ENCODE results near the gene FMNL2.
A peak's percentile ranks its signal among the peaks of the same experiment; 100 is the strongest.

FMNL2 gene

GRCh38 chr2:152529420-152530115 is 194.6 kb downstream of the FMNL2 start:
- no peak for DNase-seq (ENCODE audit: low read depth)

DNA sequence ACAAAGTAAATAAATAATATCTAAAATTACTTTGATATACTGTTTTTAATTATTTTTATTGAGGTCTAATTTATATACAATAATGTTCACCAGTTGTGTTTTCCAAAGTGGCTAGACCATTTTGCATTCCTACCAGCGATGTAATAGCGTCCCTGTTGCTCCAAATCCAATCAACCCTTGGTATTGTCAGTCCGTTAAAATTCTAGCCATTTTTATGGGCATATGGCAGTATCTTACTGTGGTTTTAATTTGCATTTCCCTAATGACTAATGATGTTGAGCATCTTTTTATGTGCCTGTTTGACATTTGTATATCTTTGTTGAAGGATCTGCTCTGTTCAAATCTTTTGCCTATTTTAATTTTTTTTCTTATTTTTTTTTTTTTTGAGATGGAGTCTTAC is 197.3 kb downstream of the FMNL2 start:
- DNase-seq (ENCODE audit: low read depth): peak; percentile 86

DNA sequence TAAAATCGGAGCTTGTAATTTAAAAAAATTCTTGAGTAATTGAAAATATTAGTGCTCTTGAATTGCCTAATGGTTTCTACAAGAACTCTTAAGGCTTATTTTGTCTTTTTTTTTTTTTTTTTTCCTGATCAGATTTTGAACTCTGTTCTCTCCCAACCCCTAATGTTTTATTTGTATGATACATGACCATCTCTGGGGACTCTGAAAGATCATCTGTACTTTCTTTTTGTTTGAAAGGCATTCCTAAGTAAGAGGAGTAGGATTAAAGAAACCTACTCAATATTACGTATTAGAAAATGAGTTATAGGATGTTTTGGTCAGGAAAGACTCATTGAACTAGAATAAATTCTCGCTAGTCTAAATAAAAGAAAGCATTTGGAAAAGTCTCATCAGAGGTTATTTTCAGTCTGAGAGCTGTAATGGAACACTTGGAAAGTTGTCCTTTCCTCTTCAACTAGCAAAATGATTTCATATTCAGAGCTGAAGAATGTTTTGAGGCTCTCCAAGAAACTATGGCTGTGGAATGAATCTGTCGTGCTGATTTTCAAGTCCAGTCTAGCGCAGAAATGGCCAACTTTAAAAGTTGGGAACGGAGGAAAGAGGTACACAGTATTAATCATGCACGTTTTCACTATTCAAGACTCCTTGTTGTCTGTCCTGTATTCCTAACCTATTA is 199.6 kb downstream of the FMNL2 start:
- DNase-seq (ENCODE audit: low read depth): no peak

DNA sequence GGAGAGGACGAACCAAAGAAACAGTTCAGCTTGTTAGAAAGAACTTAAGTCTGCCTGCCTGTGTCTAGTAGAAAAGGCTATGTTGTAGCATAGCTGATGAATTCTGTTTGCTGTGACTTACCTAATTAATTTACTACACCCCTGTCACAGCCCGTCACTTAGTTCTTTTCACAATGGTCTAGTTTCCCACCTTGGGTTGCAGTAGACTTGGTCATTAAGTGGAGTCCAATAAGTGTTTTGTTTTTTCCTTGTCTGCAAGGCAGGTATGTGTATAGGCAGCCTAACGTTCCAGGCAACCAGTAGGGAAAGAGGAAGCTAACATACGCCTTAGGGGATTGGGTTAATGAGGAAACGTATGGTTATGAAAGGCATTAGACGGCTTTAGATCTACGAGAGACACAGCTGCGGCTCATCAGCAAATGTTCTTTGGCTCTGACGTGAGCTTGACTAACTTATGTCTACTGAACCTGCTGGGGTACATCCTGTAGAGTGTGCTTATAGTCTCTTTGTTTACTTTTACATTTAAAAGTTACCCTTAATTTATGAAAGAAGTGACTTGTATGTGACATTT is 202.2 kb downstream of the FMNL2 start:
- DNase-seq (ENCODE audit: low read depth): no peak

DNA sequence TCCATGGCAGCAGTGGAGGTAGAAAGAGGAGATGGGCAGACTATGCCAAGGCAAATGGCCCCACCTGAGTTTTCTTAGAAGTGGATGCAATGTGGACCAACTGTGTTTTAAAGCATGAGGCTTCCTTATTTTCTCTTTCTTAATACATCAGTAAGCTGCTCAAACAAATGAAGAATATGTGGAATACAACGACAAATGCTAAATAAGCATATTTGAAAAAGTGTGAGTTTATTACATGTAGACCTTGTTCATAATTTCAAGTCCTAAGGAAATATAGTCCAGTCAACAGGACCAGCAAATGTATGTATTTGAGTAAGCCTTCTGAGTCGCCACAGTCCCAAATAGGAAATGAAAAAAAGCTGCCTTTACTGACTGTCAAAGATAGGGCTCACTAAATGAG is 204.4 kb downstream of the FMNL2 start:
- DNase-seq (ENCODE audit: low read depth): no peak

- DNase-seq (ENCODE audit: low read depth): no peak
Measured at GRCh38 chr2:152541712-152542111, 206.7 kb downstream of the FMNL2 start.

DNA sequence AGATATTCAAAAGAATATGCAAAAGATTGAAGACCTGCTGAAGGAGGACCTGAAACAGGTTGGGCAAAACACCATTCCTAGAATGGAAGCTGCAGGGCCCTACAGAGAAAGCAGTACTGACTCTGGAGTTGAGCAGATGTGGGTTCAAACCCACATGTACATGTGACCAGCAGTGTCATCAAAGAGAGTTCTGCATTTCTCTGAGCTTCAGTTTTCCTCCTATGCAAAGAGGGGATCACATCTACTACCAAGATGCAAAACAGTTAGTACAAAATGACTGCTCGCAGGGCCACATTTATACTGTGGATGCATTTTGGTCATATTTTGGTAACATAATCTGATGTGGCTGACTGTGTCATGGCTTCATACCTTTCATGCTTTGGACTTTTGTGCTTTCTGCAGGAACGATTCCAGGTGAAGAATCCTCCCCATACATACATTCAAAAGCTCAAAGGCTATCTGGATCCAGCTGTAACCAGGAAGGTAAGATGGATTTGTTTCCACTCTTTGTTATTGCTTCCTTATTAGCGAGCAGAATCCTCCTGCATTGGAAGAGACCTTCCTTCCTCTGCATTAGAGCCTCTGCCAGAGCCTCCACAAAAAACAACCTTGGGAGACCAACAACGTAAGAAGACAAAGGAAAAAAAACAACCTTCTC is 207.5 kb downstream of the FMNL2 start:
- no peak for DNase-seq (ENCODE audit: low read depth)

DNA sequence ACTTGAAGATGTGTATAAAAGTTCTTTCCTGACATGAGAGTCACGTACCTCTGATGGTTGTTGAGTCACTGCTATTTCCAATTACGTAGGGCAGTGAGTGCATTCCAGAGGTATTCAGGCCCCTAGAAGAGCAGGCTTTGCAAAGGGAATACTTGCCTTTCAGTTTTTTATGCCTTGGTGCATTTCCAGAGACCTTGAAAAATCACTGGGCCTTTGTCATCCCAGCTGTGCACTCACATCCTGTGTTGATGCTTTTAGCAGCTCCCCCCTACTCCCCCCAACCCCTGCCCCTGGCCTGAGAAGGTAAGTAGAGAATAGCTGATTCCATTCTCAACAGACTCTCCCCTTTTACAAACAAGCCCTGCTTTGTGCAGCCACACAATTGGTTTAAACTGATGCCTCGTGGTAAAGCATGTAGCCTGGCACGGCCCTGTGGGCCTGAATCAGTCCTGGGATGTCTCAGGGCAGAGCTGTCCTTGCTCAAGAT is 208.1 kb downstream of the FMNL2 start:
- peak; percentile 97 for DNase-seq (ENCODE audit: low read depth)

- no peak for DNase-seq (ENCODE audit: low read depth)
Measured at GRCh38 chr2:152543717-152544116, 208.7 kb downstream of the FMNL2 start.

GRCh38 chr2:152544638-152545037 is 209.7 kb downstream of the FMNL2 start:
- DNase-seq (ENCODE audit: low read depth): no peak

- no peak for DNase-seq (ENCODE audit: low read depth)
Measured at GRCh38 chr2:152546230-152546837, 211.4 kb downstream of the FMNL2 start.

DNA sequence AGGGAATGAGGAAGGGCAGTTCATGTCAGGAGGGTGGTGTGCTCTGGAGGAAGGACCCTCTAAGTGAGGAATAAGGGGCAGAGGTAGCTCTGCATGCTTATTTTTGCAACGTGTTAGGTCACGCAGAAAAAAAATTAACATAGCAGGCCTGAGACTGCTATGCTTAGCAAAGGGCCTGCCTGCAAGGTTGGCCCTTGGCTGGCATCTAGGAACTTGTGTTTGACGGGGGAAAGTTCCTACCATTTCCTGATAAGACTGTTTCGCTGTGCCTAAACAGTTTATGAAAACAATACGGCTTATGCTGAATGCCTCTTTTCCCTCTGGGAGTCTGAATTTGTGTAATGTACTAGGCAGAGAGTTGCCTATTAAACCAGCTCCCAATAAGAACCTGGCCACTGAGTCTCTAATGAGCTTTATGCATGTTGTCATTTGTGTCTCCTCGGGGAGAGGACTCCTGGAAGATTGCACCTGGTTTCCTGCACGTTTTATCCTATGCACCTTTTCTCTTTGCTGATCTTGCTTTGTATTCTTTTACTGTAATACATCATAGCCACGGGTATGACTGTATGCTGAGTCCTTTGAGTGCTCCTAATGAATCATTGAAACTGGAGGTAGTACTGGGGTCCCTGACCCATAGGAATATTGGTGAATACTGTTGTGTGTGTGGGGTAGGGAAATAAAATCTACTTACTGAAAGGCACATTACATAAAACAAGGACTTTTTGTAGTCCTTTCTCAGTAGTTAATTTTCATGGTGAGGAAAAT is 213.3 kb downstream of the FMNL2 start:
- DNase-seq (ENCODE audit: low read depth): no peak

DNA sequence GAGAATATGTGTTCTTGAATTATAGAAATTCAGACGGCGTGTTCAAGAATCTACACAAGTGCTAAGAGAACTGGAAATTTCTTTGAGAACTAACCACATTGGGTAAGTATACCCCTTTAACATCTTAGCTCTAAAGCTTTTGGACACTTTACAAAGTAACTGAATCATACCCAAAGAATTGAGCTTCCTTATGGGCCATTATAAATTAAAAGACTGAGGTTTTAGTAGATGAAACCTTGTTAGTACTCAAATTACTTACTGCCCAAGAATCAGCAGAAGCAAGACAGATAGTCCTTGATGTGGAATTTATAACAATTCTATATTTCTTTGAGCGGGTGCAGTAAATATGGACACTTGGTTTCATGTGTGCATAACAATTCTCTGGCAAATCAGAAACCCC is 214.0 kb downstream of the FMNL2 start:
- DNase-seq (ENCODE audit: low read depth): peak; percentile 69

DNA sequence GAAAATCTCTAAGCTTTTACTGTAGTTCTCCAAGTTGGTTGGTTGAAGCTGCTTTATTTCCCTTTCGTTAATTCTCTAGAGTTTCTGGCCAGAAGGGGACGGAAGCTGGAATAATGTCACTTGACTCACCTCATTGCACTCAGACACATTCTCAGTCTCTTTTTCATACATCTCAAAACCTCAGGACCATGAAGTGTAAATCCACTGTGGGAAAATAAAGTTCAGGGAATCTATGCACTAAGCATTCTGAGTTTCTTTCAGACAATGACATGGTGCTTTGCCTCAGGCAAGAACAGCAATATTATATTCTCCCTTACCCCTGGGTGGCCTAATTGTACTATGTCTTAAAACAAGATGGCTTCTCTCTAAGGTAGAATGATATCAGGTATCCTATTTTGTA is 214.4 kb downstream of the FMNL2 start:
- peak; percentile 70 for DNase-seq (ENCODE audit: low read depth)

- DNase-seq (ENCODE audit: low read depth): no peak
Measured at GRCh38 chr2:152550386-152550785, 215.4 kb downstream of the FMNL2 start.

DNA sequence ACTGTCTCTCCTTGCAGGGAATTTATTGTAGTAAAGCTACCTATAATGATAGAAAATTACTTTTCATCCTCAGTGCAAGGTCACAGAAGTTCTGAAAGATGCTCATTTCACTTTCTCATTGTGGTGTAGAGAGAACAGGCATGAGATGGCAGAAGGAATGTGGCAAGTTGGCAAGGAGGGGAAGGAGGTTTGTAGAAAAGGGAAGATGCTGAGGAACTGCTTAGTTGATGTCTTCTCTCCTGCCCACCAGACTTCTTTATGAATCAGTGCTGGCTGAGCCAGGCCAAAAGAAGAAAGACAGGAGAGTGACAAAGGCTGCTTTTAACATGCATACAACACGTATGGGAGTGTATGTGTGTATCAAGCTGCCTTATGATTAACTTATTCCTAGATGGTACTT is 217.9 kb downstream of the FMNL2 start:
- DNase-seq (ENCODE audit: low read depth): no peak

DNA sequence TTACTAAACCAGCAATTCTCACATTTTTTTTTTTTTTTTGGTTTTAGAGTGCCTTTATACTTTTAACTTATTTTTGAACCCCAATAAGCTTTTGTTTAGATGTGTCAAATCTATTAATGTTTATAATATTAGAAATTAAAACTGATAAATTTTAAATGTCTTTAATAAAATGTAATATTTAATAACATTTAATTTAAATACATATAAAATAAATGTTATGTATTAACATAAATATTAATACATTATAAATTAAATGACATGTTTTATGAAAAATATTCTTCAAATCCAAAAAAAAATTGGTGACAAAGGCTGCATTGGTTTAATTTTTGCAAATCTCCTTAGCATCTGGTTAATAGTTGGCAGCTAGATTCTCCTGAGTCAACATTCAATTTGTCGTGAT is 218.5 kb downstream of the FMNL2 start:
- no peak for DNase-seq (ENCODE audit: low read depth)

- DNase-seq (ENCODE audit: low read depth): no peak
Measured at GRCh38 chr2:152555048-152555447, 220.1 kb downstream of the FMNL2 start.

- DNase-seq (ENCODE audit: low read depth): no peak
Measured at GRCh38 chr2:152556506-152556905, 221.5 kb downstream of the FMNL2 start.

DNA sequence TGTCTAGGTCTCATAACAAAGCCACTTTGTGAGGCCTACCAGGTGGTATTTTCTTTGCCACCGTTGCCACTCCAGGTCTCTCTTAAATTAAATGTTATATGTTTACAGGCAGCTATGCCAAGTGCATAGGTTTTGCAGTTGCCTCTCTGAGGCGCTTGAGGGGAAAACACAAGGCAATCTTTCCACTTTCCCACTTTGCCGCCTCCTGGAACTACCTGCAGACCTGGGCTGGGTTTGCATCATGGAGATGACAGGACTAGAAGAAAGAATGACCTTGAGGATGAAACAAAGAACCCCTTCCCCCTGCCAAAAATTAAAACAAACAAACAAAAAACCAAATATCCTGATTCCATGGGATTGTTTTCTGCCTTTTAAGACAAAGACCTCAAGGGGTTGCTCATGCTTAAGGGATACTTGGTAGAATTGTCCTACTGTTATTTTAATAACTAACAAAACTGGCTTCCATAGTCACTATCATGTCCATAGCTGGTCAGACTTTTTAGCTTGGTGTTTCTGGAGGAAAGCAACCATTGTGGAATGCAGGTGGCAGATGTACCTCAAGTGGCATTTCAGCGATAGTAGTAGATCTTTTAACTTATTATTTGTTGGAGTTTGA is 222.4 kb downstream of the FMNL2 start:
- DNase-seq (ENCODE audit: low read depth): no peak

Measured in EH (cell line).